HG03575 (cell line): ENCODE results near the gene BRWD1.

Experiments used
- ATAC-seq: cut with Tn5 transposase; IDR thresholded peaks from one replicate; pipeline ENCODE4 v1.9.1; 2021; ENCODE audit not compliant: unreplicated experiment, insufficient number of reproducible peaks, low FRiP score; ENCODE audit errors: extremely low read depth

BRWD1 gene

GRCh38 chr21:39332175-39332574, 18.7 kb upstream of the BRWD1 start:
- no peak for ATAC-seq

DNA sequence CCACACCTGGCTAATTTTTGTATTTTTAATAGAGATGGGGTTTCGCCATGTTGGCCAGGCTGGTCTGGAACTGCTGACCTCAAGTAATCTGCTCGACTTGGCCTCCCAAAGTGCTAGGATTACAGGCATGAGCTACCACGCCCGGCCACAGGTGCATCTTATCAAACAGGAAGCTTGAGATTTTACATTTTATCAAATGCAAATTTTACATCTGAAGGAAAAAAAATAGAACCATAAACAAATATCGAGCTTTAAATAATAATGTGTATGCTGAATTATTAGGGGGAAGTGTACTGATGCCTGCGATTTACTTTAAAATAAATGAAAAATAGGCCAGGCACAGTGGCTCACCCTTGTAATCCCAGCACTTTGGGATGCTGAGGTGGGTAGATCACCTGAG, 16.6 kb upstream of the BRWD1 start:
- ATAC-seq = no peak

GRCh38 chr21:39327727-39328126, 14.3 kb upstream of the BRWD1 start:
- ATAC-seq = no peak

GRCh38 chr21:39326607-39327307, 13.3 kb upstream of the BRWD1 start:
- ATAC-seq = no peak

GRCh38 chr21:39325458-39325857, 12.0 kb upstream of the BRWD1 start:
- no peak for ATAC-seq

GRCh38 chr21:39321424-39321823, 8.0 kb upstream of the BRWD1 start:
- no peak for ATAC-seq

DNA sequence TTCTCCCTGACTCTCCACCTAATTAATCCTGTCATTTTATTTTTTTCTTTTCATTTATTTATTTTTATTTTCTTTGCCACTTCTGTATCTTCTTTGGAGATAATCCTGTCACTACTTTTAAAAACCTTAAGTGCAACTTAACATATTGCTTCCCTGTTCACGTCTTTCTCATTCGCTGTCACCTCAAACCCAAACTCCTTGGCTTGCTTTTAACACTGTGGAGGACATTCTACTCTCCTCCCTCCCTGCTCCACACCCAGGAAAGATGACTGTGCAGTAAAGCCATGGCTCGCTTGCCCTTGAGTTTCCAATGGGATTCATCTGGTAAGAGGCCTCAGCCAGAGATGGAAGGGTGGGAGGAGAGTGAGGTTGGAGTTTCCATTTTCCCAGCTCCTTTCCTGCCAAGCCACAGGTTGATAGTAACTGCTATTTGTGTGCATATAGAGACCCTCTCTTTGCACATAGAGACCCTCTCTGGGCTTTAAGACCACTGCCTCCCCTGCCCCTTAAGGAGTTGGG, 6.4 kb upstream of the BRWD1 start:
- no peak for ATAC-seq

- ATAC-seq = no peak
Measured at GRCh38 chr21:39319251-39319756, 5.9 kb upstream of the BRWD1 start.

- no peak for ATAC-seq
Measured at GRCh38 chr21:39318091-39318959, 4.9 kb upstream of the BRWD1 start.

- no peak for ATAC-seq
Measured at GRCh38 chr21:39317134-39318090, 4.0 kb upstream of the BRWD1 start.

DNA sequence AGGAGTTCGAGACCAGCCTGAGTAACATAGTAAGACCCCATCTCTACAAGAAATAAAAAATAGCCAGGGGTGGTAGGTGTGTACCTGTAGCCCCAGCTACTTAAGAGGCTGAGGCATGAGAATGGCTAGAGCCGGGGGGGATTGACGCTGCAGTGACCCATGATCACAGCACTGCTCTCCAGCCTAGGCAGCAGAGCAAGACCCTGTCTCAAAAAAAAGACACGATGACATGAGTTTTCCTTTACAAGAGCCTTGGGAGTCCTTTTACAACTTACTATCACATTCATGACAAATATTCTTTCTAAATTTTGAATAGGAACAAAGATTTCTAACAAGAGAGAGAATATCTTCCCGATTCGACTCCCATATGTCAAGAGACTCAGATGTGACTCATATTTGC, 3.3 kb upstream of the BRWD1 start:
- ATAC-seq = no peak

DNA sequence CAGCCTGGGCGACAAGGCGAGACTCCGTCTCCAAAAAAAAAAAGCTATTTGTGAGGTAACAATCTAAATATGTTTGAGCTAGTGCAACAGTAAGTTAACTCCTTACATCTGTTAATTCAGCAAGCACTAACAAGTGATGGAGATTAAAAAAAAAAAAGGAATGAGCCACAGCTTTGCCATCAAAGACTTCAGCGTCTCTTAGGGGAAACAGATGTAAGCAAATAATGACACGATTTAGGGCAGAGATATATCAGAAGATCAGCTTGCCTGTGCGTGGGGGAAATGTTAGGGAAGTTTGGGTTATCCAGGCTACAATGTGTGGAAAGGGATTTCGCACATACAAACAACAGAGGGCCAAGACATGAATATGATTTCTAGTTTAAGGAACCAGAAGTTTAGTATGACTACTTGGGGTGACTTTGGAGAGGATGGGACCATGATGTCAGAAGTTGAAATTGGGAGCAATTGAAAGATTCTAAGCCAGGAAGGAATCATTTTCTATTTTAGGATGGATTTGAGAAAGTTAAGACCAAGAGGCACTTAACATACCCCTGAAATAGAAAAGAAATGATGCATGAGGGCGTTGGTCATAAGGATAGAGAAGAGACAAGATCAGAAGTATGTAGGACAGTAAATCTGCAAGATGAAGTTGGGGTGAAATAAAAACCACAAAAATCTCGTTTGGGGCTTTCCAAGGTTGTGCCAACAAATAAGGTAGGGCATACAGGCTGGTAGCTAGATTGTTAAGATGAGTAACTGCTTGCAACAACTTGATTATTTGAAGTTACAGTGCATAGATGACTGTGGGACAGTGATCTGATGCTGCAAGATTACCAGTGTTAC, 2.4 kb upstream of the BRWD1 start:
- no peak for ATAC-seq

- ATAC-seq = no peak
Measured at GRCh38 chr21:39314143-39315027, 953 bp upstream of the BRWD1 start.

DNA sequence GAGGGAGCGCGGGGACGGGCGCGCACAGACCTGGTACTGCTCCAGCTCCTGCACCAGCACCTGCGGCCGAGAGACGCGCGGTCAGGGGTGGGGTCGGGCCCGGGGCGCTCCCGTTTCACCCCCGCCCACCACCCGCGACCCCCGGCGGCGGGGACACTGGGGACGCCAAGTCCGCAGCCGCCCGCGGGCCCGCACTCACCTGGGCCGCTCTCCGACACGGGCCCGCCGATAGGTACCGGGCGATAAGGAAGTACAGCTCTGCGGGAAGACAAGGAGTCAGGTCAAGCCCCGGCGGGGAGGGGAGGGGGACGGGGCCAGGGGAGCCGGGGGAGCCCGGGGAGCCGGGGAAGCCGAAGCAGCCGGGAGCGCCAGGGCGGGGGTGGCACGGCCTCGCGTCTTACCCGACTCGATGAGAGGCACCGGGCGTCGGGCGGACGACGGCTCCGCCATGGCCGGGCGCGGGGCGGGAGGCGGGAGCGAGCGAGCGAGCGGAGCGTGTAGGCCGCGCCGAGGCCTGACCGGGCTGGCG, 326 bp downstream of the BRWD1 start:
- no peak for ATAC-seq

DNA sequence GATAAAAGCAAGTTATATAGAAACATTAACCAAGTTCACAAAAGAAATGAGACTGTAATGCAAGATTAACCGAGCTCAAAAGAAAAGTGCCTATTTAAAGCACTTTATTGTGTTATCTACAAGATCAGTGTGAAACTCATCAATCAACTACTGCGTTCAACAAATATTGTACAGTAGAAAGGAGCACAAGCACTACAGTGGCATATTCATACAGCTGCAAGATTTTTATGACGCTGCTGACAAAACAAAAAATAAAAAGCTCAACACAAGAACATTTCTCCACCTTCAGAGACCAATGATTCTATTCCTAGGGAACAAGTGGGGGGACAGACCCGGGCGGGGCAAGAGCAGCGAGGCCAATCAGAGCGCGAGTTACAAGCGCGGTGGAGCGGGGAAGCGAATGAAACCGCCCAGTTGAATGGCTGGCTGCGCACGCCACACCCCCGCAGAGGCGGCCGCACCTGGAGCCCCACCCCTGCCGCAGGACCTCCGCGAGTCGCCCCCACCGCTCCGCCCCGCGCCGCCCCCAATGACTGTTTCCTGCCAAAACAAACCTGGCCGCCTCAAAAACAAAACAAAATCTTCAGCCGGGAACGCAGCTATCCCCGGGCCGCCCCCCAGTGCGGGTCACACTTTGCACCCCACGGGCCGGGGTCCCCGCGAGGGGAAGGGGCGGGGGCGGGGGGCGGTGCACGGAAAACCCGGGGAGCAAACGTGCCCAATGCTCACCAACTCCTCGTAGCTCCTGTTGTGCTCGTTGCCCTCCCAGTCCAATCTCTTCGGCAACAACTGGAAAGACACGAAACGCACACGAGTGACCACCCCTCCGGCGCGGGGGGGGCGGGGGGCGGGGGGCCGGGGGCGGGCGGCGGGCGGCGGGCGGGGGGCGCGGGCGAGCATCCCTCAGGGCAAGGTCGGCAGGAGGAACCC, 1.1 kb downstream of the BRWD1 start:
- peak; percentile 78 for ATAC-seq

DNA sequence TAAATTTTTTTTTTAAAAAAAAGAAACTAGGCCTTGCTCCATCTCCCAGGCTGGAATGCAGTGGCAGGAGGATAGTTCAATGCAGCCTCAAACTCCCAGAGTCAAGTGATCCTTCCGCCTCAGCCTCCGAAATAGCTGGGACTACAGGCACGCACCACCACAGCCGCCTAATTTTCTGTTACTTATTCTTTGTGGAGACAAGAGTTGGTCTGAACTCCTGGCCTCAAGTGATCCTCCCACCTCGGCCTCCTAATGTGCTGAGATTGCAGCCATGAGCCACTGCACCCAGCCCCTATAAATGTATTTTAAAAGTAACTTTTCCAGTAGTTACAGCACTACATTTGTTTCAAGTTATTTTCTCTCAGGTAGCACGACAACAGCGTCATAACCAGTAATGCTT, 2.3 kb downstream of the BRWD1 start:
- no peak for ATAC-seq
